DOHH2 (cell line): ENCODE measurements around the gene GRAMD2A.

Source experiments
- EZH2phosphoT487 ChIP-seq: fragments of 200-600 bp; sonication (generic); IDR thresholded peaks from 2 replicates; pipeline ENCODE4 v1.6.1; 2017; ENCODE audit warnings: borderline replicate concordance, mild to moderate bottlenecking, antibody characterized with exemption, low read length, moderate library complexity, mixed read lengths
- TF ChIP-seq, protein P1 (sequence below): fragments of 200-600 bp; sonication (generic); IDR thresholded peaks from one replicate; pipeline ENCODE4 v1.5.1; 2014; ENCODE audit warnings: antibody characterized with exemption, mild to moderate bottlenecking, low read depth, low read length; ENCODE audit not compliant: poor library complexity, severe bottlenecking

DNA sequence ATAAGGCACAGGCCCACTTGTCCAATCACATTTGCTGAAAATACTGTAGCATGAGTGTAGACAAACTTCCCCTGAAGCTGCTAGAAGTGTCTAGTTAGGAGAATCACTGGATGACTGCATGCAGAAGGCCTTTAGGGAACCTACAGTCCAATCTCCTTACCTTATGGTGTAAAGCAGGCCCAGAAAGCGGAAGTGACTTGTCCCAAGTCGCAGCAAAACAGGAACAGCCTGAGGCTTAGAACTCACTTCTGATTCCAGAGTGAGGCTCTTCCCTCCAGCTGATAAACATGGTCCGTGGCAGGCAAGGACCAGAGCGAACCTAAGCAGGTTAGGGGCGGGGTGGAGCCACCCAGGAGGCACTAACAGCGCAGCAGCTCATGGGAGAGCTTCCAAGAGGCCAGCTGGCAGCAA is 2.5 kb downstream of the GRAMD2A start:
- TF ChIP-seq, protein P1, sequence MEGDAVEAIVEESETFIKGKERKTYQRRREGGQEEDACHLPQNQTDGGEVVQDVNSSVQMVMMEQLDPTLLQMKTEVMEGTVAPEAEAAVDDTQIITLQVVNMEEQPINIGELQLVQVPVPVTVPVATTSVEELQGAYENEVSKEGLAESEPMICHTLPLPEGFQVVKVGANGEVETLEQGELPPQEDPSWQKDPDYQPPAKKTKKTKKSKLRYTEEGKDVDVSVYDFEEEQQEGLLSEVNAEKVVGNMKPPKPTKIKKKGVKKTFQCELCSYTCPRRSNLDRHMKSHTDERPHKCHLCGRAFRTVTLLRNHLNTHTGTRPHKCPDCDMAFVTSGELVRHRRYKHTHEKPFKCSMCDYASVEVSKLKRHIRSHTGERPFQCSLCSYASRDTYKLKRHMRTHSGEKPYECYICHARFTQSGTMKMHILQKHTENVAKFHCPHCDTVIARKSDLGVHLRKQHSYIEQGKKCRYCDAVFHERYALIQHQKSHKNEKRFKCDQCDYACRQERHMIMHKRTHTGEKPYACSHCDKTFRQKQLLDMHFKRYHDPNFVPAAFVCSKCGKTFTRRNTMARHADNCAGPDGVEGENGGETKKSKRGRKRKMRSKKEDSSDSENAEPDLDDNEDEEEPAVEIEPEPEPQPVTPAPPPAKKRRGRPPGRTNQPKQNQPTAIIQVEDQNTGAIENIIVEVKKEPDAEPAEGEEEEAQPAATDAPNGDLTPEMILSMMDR = no peak
- TF ChIP-seq EZH2phosphoT487 = no peak
